H1 (cell line): Measurements from ENCODE around the gene TOP2B. TPM values are rescaled to one million over a fixed set of nuclear protein-coding genes. Genes with fewer than 3 reads are reported as not detected.

Source experiments
- CTCF ChIA-PET: fragments of 300-600 bp; sonication (Branson Sonifier 250); formaldehyde crosslinking; loops from one replicate; lab custom pipeline; 2021; ENCODE audit not compliant: partially characterized antibody; lab: Charles Lee
- POLR2A ChIA-PET: fragments of 300-600 bp; sonication (Branson Sonifier 250); formaldehyde crosslinking; loops from one replicate; lab custom pipeline; 2021; ENCODE audit warnings: inconsistent platforms; ENCODE audit not compliant: partially characterized antibody; lab: Charles Lee
- DNase-seq, 2 experiments: peaks; one replicate each; pipeline versions ENCODE4 v3.0.0 to v3.0.0-alpha.2; 2010 to 2022; ENCODE audit warnings: low spot score in 2 of 2, low read depth in 1 of 2, mixed read lengths in 1 of 2
- FAIRE-seq: peaks from 2 replicates; lab custom pipeline; 2011; peaks lifted over from hg19 to GRCh38; lab: Jason Lieb, UNC
- H2AFZ ChIP-seq: 2 replicates; pipeline ENCODE4 v1.8.1; 2012; ENCODE audit warnings: low read length, inconsistent platforms
- H2AK5ac ChIP-seq: 2 replicates; pipeline ENCODE4 v1.6.1; 2013; ENCODE audit warnings: low read depth, low read length
- H2BK120ac ChIP-seq: replicated peaks from 2 replicates; pipeline ENCODE3; 2013; ENCODE audit warnings: low read depth, low read length, inconsistent platforms
- H2BK12ac ChIP-seq: 2 replicates; pipeline ENCODE4 v1.6.1; 2013; ENCODE audit warnings: low read depth, low read length
- H2BK15ac ChIP-seq: 2 replicates; pipeline ENCODE4 v1.6.1; 2013; ENCODE audit warnings: low read length
- H2BK20ac ChIP-seq: 2 replicates; pipeline ENCODE4 v1.6.1; 2013; ENCODE audit warnings: low read length
- H2BK5ac ChIP-seq: 2 replicates; pipeline ENCODE4 v1.6.1; 2013; ENCODE audit warnings: low read depth, low read length
- H3K14ac ChIP-seq: 2 replicates; pipeline ENCODE4 v1.6.1; 2013; ENCODE audit warnings: inconsistent platforms; ENCODE audit not compliant: insufficient read length
- H3K18ac ChIP-seq: 2 replicates; pipeline ENCODE4 v1.6.1; 2013; ENCODE audit warnings: low read length; ENCODE audit errors: extremely low read depth
- H3K23ac ChIP-seq: 2 replicates; pipeline ENCODE4 v1.6.1; 2013; ENCODE audit warnings: inconsistent platforms; ENCODE audit not compliant: insufficient read length
- H3K23me2 ChIP-seq: 2 replicates; pipeline ENCODE4 v1.6.1; 2013; ENCODE audit warnings: low read depth, low read length
- H3K27ac ChIP-seq: 2 replicates; pipeline ENCODE4 v1.6.1; 2011; ENCODE audit warnings: low read depth, low read length, inconsistent platforms
- H3K27me3 ChIP-seq, 4 experiments: replicated peaks in 1 of 4; 1 replicate in 1 of 4; 2 replicates in 3 of 4; pipeline versions ENCODE4 v1.6.1 to v1.8.1; 2011 to 2013; ENCODE audit warnings: low read length in 3 of 4, mild to moderate bottlenecking in 3 of 4, inconsistent platforms in 2 of 4, mixed read lengths in 2 of 4, moderate library complexity in 1 of 4; ENCODE audit not compliant: control insufficient read depth in 3 of 4, insufficient read depth in 3 of 4; ENCODE audit errors: extremely low read depth in 1 of 4
- H3K36me3 ChIP-seq, 4 experiments: 2 replicates each; pipeline versions ENCODE4 v1.6.1 to v1.8.1; 2011 to 2013; ENCODE audit warnings: mild to moderate bottlenecking in 4 of 4, low read length in 3 of 4, moderate library complexity in 2 of 4, control low read depth in 1 of 4, inconsistent platforms in 1 of 4; ENCODE audit not compliant: insufficient read depth in 4 of 4, control insufficient read depth in 2 of 4
- H3K4ac ChIP-seq: replicated peaks from 2 replicates; pipeline ENCODE3; 2013; ENCODE audit warnings: low read length, low read depth, mixed read lengths, inconsistent platforms; ENCODE audit not compliant: insufficient read length
- H3K4me1 ChIP-seq, 4 experiments: replicated peaks in 1 of 4; 1 replicate in 1 of 4; 2 replicates in 3 of 4; pipeline versions ENCODE4 v1.6.1 to v1.8.1; 2011 to 2013; ENCODE audit warnings: low read length in 3 of 4, inconsistent platforms in 2 of 4, mixed read lengths in 1 of 4; ENCODE audit not compliant: insufficient read depth in 4 of 4, control insufficient read depth in 3 of 4
- H3K4me2 ChIP-seq, 2 experiments: 2 replicates each; pipeline versions ENCODE4 v1.6.1 to v1.8.1; 2011 to 2013; ENCODE audit warnings: low read depth in 2 of 2, low read length in 2 of 2, control low read depth in 1 of 2, inconsistent platforms in 1 of 2, mild to moderate bottlenecking in 1 of 2; ENCODE audit not compliant: insufficient read depth in 1 of 2
- H3K4me3 ChIP-seq, 4 experiments: fragments of 200-600, 300-600 bp in 1 of 4; sonication (generic), shearing (Covaris generic), sonication (Bioruptor Twin) in 1 of 4; 2 replicates each; pipeline versions ENCODE4 v1.5.1 to v1.8.1; 2011 to 2016; ENCODE audit warnings: low read length in 4 of 4, low read depth in 3 of 4, control low read depth in 2 of 4, inconsistent platforms in 2 of 4, mild to moderate bottlenecking in 2 of 4, mixed read lengths in 1 of 4, moderate library complexity in 1 of 4; ENCODE audit not compliant: insufficient read depth in 2 of 4; ENCODE audit errors: extremely low read depth in 1 of 4
- H3K56ac ChIP-seq: replicated peaks from 2 replicates; pipeline ENCODE3; 2013; ENCODE audit warnings: low read depth, mild to moderate bottlenecking, mixed read lengths, low read length, inconsistent platforms; ENCODE audit not compliant: insufficient read length
- H3K79me1 ChIP-seq: 2 replicates; pipeline ENCODE4 v1.6.1; 2013; ENCODE audit warnings: low read depth, low read length, control low read depth
- H3K79me2 ChIP-seq, 2 experiments: 2 replicates each; pipeline versions ENCODE4 v1.6.1 to v1.8.1; 2012 to 2013; ENCODE audit warnings: low read length in 2 of 2, mild to moderate bottlenecking in 2 of 2, inconsistent platforms in 1 of 2; ENCODE audit not compliant: insufficient read depth in 2 of 2, control insufficient read depth in 1 of 2
- H3K9ac ChIP-seq, 4 experiments: replicated peaks in 1 of 4; 1 replicate in 1 of 4; 2 replicates in 3 of 4; pipeline versions ENCODE4 v1.6.1 to v1.8.1; 2011 to 2013; ENCODE audit warnings: low read depth in 3 of 4, low read length in 3 of 4, control low read depth in 2 of 4, mild to moderate bottlenecking in 2 of 4, moderate library complexity in 2 of 4, inconsistent platforms in 1 of 4; ENCODE audit errors: extremely low read depth in 1 of 4
- H3K9me3 ChIP-seq, 2 experiments: 2 replicates each; pipeline versions ENCODE4 v1.6.1 to v1.8.1; 2012 to 2013; ENCODE audit warnings: mild to moderate bottlenecking in 2 of 2, moderate library complexity in 2 of 2, control low read depth in 1 of 2, inconsistent platforms in 1 of 2, low read depth in 1 of 2, low read length in 1 of 2, mixed read lengths in 1 of 2; ENCODE audit not compliant: insufficient read depth in 2 of 2
- H4K20me1 ChIP-seq, 2 experiments: replicated peaks in 1 of 2; 2 replicates each; pipeline versions ENCODE3 to v1.8.1; 2011 to 2013; ENCODE audit warnings: inconsistent platforms in 2 of 2, low read length in 2 of 2, mild to moderate bottlenecking in 1 of 2; ENCODE audit not compliant: insufficient read depth in 2 of 2, control insufficient read depth in 1 of 2
- H4K5ac ChIP-seq: 2 replicates; pipeline ENCODE4 v1.6.1; 2013; ENCODE audit warnings: low read length, low read depth, mixed read lengths, inconsistent platforms; ENCODE audit not compliant: insufficient read length
- H4K8ac ChIP-seq: 2 replicates; pipeline ENCODE4 v1.8.0; 2013; ENCODE audit warnings: mild to moderate bottlenecking, moderate library complexity, low read length, inconsistent platforms; ENCODE audit not compliant: insufficient read depth; ENCODE audit errors: extremely low read depth
- H4K91ac ChIP-seq: replicated peaks from 2 replicates; pipeline ENCODE3; 2013; ENCODE audit warnings: low read length, mixed read lengths, inconsistent platforms; ENCODE audit not compliant: insufficient read length
- JUND ChIP-seq: IDR thresholded peaks from 2 replicates; pipeline ENCODE4 v1.6.1; 2011; ENCODE audit warnings: mild to moderate bottlenecking, improper control_type of control experiment, low read length
- KDM4A ChIP-seq: IDR thresholded peaks from one replicate; pipeline ENCODE4 v1.7.1; 2012; ENCODE audit warnings: low read depth, mild to moderate bottlenecking, moderate library complexity, low read length, inconsistent platforms; ENCODE audit not compliant: severe bottlenecking
- POLR2A ChIP-seq, 2 experiments: IDR thresholded peaks; 1 replicate in 1 of 2; 2 replicates in 1 of 2; pipeline ENCODE4 v1.6.1; 2011; ENCODE audit warnings: low read depth in 2 of 2, low read length in 2 of 2, mild to moderate bottlenecking in 2 of 2; ENCODE audit errors: control extremely low read depth in 1 of 2
- SUZ12 ChIP-seq: fragments of 200-600 bp; sonication (generic); IDR thresholded peaks from 2 replicates; pipeline ENCODE4 v1.6.1; 2012; ENCODE audit warnings: mild to moderate bottlenecking, inconsistent platforms, low read length, moderate library complexity, mixed read lengths
- WGBS, 2 experiments: shearing (Covaris generic) in 1 of 2; methylation state at CpG; one replicate each; pipeline versions ENCODE4 v1.1.6 to v1.1.7; 2013 to 2015; ENCODE audit warnings: low lambda C conversion rate in 2 of 2, mixed read lengths in 2 of 2, inconsistent platforms in 1 of 2, low coverage in 1 of 2, missing lambda C conversion rate in 1 of 2; ENCODE audit not compliant: insufficient replicate concordance in 2 of 2, insufficient coverage in 1 of 2, insufficient read length in 1 of 2; ENCODE audit errors: extremely low coverage in 1 of 2, missing lambda C conversion rate in 1 of 2; 5-methylcytosine and 5-hydroxymethylcytosine counted together
- polyA plus RNA-seq, 7 experiments: library from polyadenylated mRNA; depleted of rRNA in 3 of 7; stranded (reverse) in 5 of 7; unstranded in 2 of 7; fragments of >200 nt in 5 of 7; fragments of 200-250 nt in 2 of 7; gene quantifications; 1 replicate in 5 of 7; 2 replicates in 1 of 7; 4 replicates in 1 of 7; pipeline versions ENCODE4 v1.2.1 to v1.2.3, GENCODE V29; 2011 to 2013; ENCODE audit warnings: missing spikeins in 2 of 7, mixed read lengths in 2 of 7
- total RNA-seq: library from RNA; stranded (reverse); fragmentation: NEBNext Ultra II Directional; extraction: Animal tissue kit (Norgen Biotek cat#: 25700); gene quantifications from 2 replicates; pipeline ENCODE4 v1.2.1, GENCODE V29; 2021

The TOP2B gene
- total and polyA plus RNA-seq, 2 of the 8 experiments (the other 6 are each of a cell fraction or from before 2014, with no cell fraction given), result 34.9 to 206 TPM

- Histone ChIP-seq H4K5ac (no peak overlapping the region), H3K9ac (no peak overlapping the region), H3K18ac (no peak overlapping the region), H2BK120ac (no peak overlapping the region), H3K36me3 (no peaks in the 10 kb centered on the region), H3K27me3 (no peaks in the 10 kb centered on the region), H2BK5ac (no peak overlapping the region), H4K8ac (no peak overlapping the region), H3K4me1 (no peaks in the 10 kb centered on the region), H3K9me3 (no peaks in the 10 kb centered on the region), H3K4me2 (no peak overlapping the region), H3K4ac (no peak overlapping the region), H3K23me2 (no peaks in the 10 kb centered on the region), H2BK12ac (no peak overlapping the region), H3K23ac (no peak overlapping the region), H4K20me1 (no peaks in the 10 kb centered on the region), H3K4me3 (no peak overlapping the region), H2AFZ (no peak overlapping the region), H2AK5ac (no peak overlapping the region), H3K79me1 (no peaks in the 10 kb centered on the region), H3K56ac (no peak overlapping the region), H2BK20ac (no peak overlapping the region), H4K91ac (no peak overlapping the region), H3K27ac (no peak overlapping the region), H3K14ac (no peak overlapping the region), H2BK15ac (no peak overlapping the region), H3K79me2 (no peaks in the 10 kb centered on the region)
- TF ChIP-seq POLR2A (IDR thresholded peaks at IDR 0.05; ENCODE audit: control extremely low read depth in 1 of 2, low read depth in 2 of 2, low read length in 2 of 2) (no peak), JUND (no peak), KDM4A (no peak), SUZ12 (no peak)
- 91% methylated on average over 2 of the region's 2 CpGs; no CpG with 5 or more reads in 1 of the 2 experiments for WGBS, 2 experiments
- DNase-seq, result no peak
- no peak for FAIRE-seq
- ChIA-PET POLR2A (no interaction called here), CTCF (interaction anchor here (0.6 to 3.6 kb wide), 4 partner anchors 8 to 117 kb away, joined by 3 to 14 read pairs (median 4); no protein-coding TSS in a partner anchor)
Observed at GRCh38 chr3:25683882-25684281, 19.2 kb upstream of the TOP2B start.
